CD14-positive monocyte (primary cell): Measurements from ENCODE around the gene UGDH. TPM values are rescaled to one million over a fixed set of nuclear protein-coding genes. Genes with fewer than 3 reads are reported as not detected.

ENCODE experiments used
- DNase-seq, 3 donors: peaks; one replicate each; pipeline ENCODE4 v3.0.0-alpha.2; 2011 to 2022
- H2AFZ ChIP-seq: 2 replicates; pipeline ENCODE4 v1.6.0; 2012; ENCODE audit warnings: mild to moderate bottlenecking, low read depth, low read length, inconsistent platforms; ENCODE audit not compliant: insufficient read depth, poor library complexity, severe bottlenecking
- H3K27ac ChIP-seq, 2 donors: 1 replicate in 1 of 2; 2 replicates in 1 of 2; pipeline ENCODE4 v1.5.1; 2012 to 2013; ENCODE audit warnings: low read length in 2 of 2, control low read depth in 1 of 2, inconsistent platforms in 1 of 2, low read depth in 1 of 2, mild to moderate bottlenecking in 1 of 2
- H3K27me3 ChIP-seq, 2 donors: one replicate each; pipeline versions ENCODE4 v1.6.0 to v1.6.1; 2011 to 2013; ENCODE audit warnings: low read length in 2 of 2; ENCODE audit not compliant: control insufficient read depth in 2 of 2, insufficient read depth in 2 of 2
- H3K36me3 ChIP-seq, 2 donors: replicated peaks in 1 of 2; 1 replicate in 1 of 2; 2 replicates in 1 of 2; pipeline versions ENCODE4 v1.5.1 to v1.6.1; 2012 to 2013; ENCODE audit warnings: low read length in 2 of 2, control low read depth in 1 of 2, inconsistent platforms in 1 of 2, mild to moderate bottlenecking in 1 of 2; ENCODE audit not compliant: insufficient read depth in 2 of 2, control insufficient read depth in 1 of 2
- H3K4me1 ChIP-seq, 2 donors: 1 replicate in 1 of 2; 2 replicates in 1 of 2; pipeline versions ENCODE4 v1.5.1 to v1.6.1; 2012 to 2013; ENCODE audit warnings: low read length in 2 of 2, control low read depth in 1 of 2, inconsistent platforms in 1 of 2, mild to moderate bottlenecking in 1 of 2, moderate library complexity in 1 of 2; ENCODE audit not compliant: insufficient read depth in 2 of 2, control insufficient read depth in 1 of 2
- H3K4me2 ChIP-seq: replicated peaks from 2 replicates; pipeline ENCODE3; 2012; ENCODE audit warnings: low read length, moderate library complexity, mild to moderate bottlenecking; ENCODE audit not compliant: poor library complexity, severe bottlenecking; ENCODE audit errors: extremely low read depth
- H3K4me3 ChIP-seq, 3 experiments: fragments of 200-600 bp in 1 of 3; sonication (generic) in 1 of 3; replicated peaks in 1 of 3; 1 replicate in 2 of 3; 2 replicates in 1 of 3; pipeline ENCODE4 v1.5.1; 2011 to 2013; ENCODE audit warnings: low read length in 3 of 3, mild to moderate bottlenecking in 3 of 3, control low read depth in 2 of 3, low read depth in 2 of 3, inconsistent platforms in 1 of 3, moderate library complexity in 1 of 3
- H3K79me2 ChIP-seq: 2 replicates; pipeline ENCODE4 v1.6.0; 2012; ENCODE audit warnings: mild to moderate bottlenecking, control low read depth, inconsistent platforms, low read length, moderate library complexity; ENCODE audit not compliant: insufficient read depth
- H3K9ac ChIP-seq: 2 replicates; pipeline ENCODE4 v1.6.0; 2017; ENCODE audit warnings: low read length, mild to moderate bottlenecking; ENCODE audit not compliant: insufficient read depth, poor library complexity, severe bottlenecking
- H3K9me3 ChIP-seq, 2 donors: replicated peaks in 1 of 2; 1 replicate in 1 of 2; 2 replicates in 1 of 2; pipeline versions ENCODE4 v1.5.1 to v1.6.1; 2012 to 2013; ENCODE audit warnings: low read length in 2 of 2, control low read depth in 1 of 2; ENCODE audit not compliant: control insufficient read depth in 1 of 2, insufficient read depth in 1 of 2
- H4K20me1 ChIP-seq: 2 replicates; pipeline ENCODE4 v1.6.0; 2012; ENCODE audit warnings: mild to moderate bottlenecking, low read length, control low read depth, moderate library complexity; ENCODE audit not compliant: insufficient read depth
- H3K27ac Mint-ChIP-seq, 7 donors: one replicate each; pipeline ENCODE4 v1.8.0; 2020; ENCODE audit warnings: mild to moderate bottlenecking in 7 of 7, mixed read lengths in 7 of 7, moderate library complexity in 6 of 7, inconsistent platforms in 2 of 7
- H3K27me3 Mint-ChIP-seq, 3 donors: one replicate each; pipeline ENCODE4 v1.8.0; 2021 to 2022; ENCODE audit warnings: low read depth in 3 of 3, mild to moderate bottlenecking in 3 of 3, mixed read lengths in 3 of 3, moderate library complexity in 3 of 3, inconsistent platforms in 1 of 3
- H3K36me3 Mint-ChIP-seq, 2 donors: one replicate each; pipeline ENCODE4 v1.8.0; 2020; ENCODE audit warnings: mixed read lengths in 2 of 2, inconsistent platforms in 1 of 2, mild to moderate bottlenecking in 1 of 2
- H3K4me1 Mint-ChIP-seq: one replicate; pipeline ENCODE4 v1.8.0; 2020; ENCODE audit warnings: mild to moderate bottlenecking, mixed read lengths
- H3K4me3 Mint-ChIP-seq, 2 donors: one replicate each; pipeline ENCODE4 v1.8.0; 2020; ENCODE audit warnings: mild to moderate bottlenecking in 2 of 2, mixed read lengths in 2 of 2, moderate library complexity in 1 of 2
- H3K9me3 Mint-ChIP-seq, 7 donors: one replicate each; pipeline ENCODE4 v1.8.0; 2020 to 2022; ENCODE audit warnings: mixed read lengths in 7 of 7, mild to moderate bottlenecking in 6 of 7, moderate library complexity in 6 of 7, inconsistent platforms in 2 of 7
- CTCF ChIP-seq: fragments of 200-600 bp; IDR thresholded peaks from one replicate; pipeline ENCODE4 v1.8.0; 2022; ENCODE audit warnings: antibody characterized with exemption, mild to moderate bottlenecking
- WGBS: methylation state at CpG from one replicate; pipeline ENCODE4 v1.1.5; 2013; ENCODE audit warnings: missing lambda C conversion rate; ENCODE audit not compliant: insufficient coverage; 5-methylcytosine and 5-hydroxymethylcytosine counted together
- intact Hi-C, 2 donors: fragments of 100-400 bp; cut with micrococcal nuclease; formaldehyde crosslinking; loops; one replicate each; pipeline versions ENCODE4 v1.15.0 to v1.15.1; 2023
- polyA plus RNA-seq, 3 donors: library from polyadenylated mRNA; depleted of rRNA in 1 of 3; unstranded in 2 of 3; stranded (reverse) in 1 of 3; fragments of 300-500 nt in 2 of 3; fragments of >200 nt in 1 of 3; fragmentation: Illumina TruSeq in 2 of 3; gene quantifications; 1 replicate in 2 of 3; 2 replicates in 1 of 3; pipeline ENCODE4 v1.2.3, GENCODE V29; 2012 to 2021

Gene UGDH
- polyA plus RNA-seq, 3 donors: 4.6 to 19.7 (median 16.7) TPM

GRCh38 chr4:39522068-39522467 is 5.2 kb downstream of the UGDH start:
- Histone ChIP-seq H2AFZ (no peak overlapping the region), H3K79me2 (peaks cover 25% of the 10 kb centered on the region), H3K27me3 (no peaks in the 10 kb centered on the region), H3K9me3 (no peaks in the 10 kb centered on the region), H3K36me3 (peaks cover 2 to 27% of the 10 kb centered on the region in 2 donors), H3K4me3 (no peak overlapping the region), H3K27ac (no peak overlapping the region), H3K4me1 (peaks cover 9 to 10% of the 10 kb centered on the region in 2 donors), H4K20me1 (no peaks in the 10 kb centered on the region), H3K9ac (no peak overlapping the region), H3K4me2 (no peak overlapping the region)
- no peaks in the 10 kb centered on the region for H3K9me3 Mint-ChIP-seq
- H3K36me3 Mint-ChIP-seq: peaks cover 5 to 19% of the 10 kb centered on the region in 2 donors
- WGBS: no CpG with 5 or more reads among the region's 2 CpGs
- DNase-seq: no peak
- TF ChIP-seq CTCF: no peak
- intact Hi-C loops: loop anchor here in 1 of 2 donors (10.0 kb wide), 1 partner anchor 57 kb away; no protein-coding TSS in a partner anchor
- H3K4me3 Mint-ChIP-seq: no peak overlapping the region
- peaks cover 13% of the 10 kb centered on the region for H3K4me1 Mint-ChIP-seq
- H3K27me3 Mint-ChIP-seq: peaks cover 0 to 2% (median 0%) of the 10 kb centered on the region in 3 donors
- H3K27ac Mint-ChIP-seq: no peak overlapping the region

GRCh38 chr4:39521253-39521919 is 5.9 kb downstream of the UGDH start:
- TF ChIP-seq CTCF: no peak
- no peaks in the 10 kb centered on the region for H3K9me3 Mint-ChIP-seq
- no peaks in the 10 kb centered on the region for H3K9me3 ChIP-seq
- H2AFZ ChIP-seq: no peak overlapping the region
- H3K27ac Mint-ChIP-seq: no peak overlapping the region
- H3K27ac ChIP-seq: no peak overlapping the region
- WGBS: no CpG with 5 or more reads among the region's 5 CpGs
- no peak overlapping the region for H3K4me3 ChIP-seq
- peaks cover 9 to 20% of the 10 kb centered on the region in 2 donors for H3K36me3 Mint-ChIP-seq
- H3K4me3 Mint-ChIP-seq: no peak overlapping the region
- H3K4me1 ChIP-seq: peaks cover 4% of the 10 kb centered on the region in 2 donors
- H3K4me2 ChIP-seq: no peak overlapping the region
- peaks cover 7% of the 10 kb centered on the region for H3K4me1 Mint-ChIP-seq
- no peak for DNase-seq
- peaks cover 18% of the 10 kb centered on the region for H3K79me2 ChIP-seq
- H4K20me1 ChIP-seq: no peaks in the 10 kb centered on the region
- H3K27me3 Mint-ChIP-seq: no peaks in the 10 kb centered on the region
- intact Hi-C loops: loop anchor here in 1 of 2 donors (10.0 kb wide), 1 partner anchor 57 kb away; no protein-coding TSS in a partner anchor
- peaks cover 2 to 27% of the 10 kb centered on the region in 2 donors for H3K36me3 ChIP-seq
- H3K9ac ChIP-seq: no peak overlapping the region
- H3K27me3 ChIP-seq: no peaks in the 10 kb centered on the region
